ENCODE results near the gene AMD1.

DNA sequence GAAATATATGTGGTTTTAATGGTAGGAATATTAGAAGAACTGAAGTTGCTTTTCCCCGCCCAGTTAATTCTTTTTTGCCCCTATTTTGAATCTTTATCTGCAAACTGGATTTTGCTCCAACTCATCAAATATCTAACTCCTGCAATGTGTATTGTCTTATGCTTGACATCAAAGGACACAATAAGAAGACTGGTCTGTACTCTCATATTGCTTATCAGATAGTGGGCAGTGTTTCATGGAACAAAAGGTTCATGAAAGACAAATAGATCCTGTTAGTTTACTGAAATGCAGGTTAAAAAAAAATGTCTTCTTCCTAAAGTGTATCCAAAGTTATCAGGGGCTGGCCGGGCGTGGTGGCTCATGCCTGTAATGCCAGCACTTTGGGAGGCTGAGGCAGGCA lies 56.2 kb downstream of the AMD1 start:
- TF ChIP-seq, protein P1, sequence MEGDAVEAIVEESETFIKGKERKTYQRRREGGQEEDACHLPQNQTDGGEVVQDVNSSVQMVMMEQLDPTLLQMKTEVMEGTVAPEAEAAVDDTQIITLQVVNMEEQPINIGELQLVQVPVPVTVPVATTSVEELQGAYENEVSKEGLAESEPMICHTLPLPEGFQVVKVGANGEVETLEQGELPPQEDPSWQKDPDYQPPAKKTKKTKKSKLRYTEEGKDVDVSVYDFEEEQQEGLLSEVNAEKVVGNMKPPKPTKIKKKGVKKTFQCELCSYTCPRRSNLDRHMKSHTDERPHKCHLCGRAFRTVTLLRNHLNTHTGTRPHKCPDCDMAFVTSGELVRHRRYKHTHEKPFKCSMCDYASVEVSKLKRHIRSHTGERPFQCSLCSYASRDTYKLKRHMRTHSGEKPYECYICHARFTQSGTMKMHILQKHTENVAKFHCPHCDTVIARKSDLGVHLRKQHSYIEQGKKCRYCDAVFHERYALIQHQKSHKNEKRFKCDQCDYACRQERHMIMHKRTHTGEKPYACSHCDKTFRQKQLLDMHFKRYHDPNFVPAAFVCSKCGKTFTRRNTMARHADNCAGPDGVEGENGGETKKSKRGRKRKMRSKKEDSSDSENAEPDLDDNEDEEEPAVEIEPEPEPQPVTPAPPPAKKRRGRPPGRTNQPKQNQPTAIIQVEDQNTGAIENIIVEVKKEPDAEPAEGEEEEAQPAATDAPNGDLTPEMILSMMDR (IDR thresholded peaks at IDR 0.05), result no peak
- no peak for TF ChIP-seq POLR2A (IDR thresholded peaks at IDR 0.05)
